Kidney (tissue), 14 donors: ENCODE results near the gene B4GALNT3. TPM values are rescaled to one million over a fixed set of nuclear protein-coding genes. Genes with fewer than 3 reads are reported as not detected.

ENCODE experiments used
- DNase-seq, 5 donors: peaks; one replicate each; pipeline ENCODE4 v3.0.0-alpha.2; 2013 to 2020
- FAIRE-seq: peaks from 2 replicates; lab custom pipeline; 2012; peaks lifted over from hg19 to GRCh38; lab: Jason Lieb, UNC
- H3K27ac ChIP-seq, 2 donors: one replicate each; pipeline ENCODE4 v1.7.0; 2013; ENCODE audit warnings: low read depth in 2 of 2, low read length in 2 of 2, inconsistent platforms in 1 of 2
- H3K27me3 ChIP-seq: one replicate; pipeline ENCODE4 v1.7.1; 2013; ENCODE audit warnings: low read length, inconsistent platforms; ENCODE audit not compliant: control insufficient read depth, insufficient read depth
- H3K36me3 ChIP-seq, 3 donors: one replicate each; pipeline versions ENCODE4 v1.7.0 to v1.7.1; 2013; ENCODE audit warnings: low read length in 3 of 3, control low read depth in 1 of 3, inconsistent platforms in 1 of 3; ENCODE audit not compliant: insufficient read depth in 3 of 3, control insufficient read depth in 2 of 3
- H3K4me1 ChIP-seq, 3 donors: one replicate each; pipeline versions ENCODE4 v1.7.0 to v1.7.1; 2013; ENCODE audit warnings: low read length in 3 of 3, inconsistent platforms in 1 of 3, low read depth in 1 of 3; ENCODE audit not compliant: control insufficient read depth in 2 of 3, insufficient read depth in 2 of 3
- H3K4me3 ChIP-seq, 3 donors: one replicate each; pipeline versions ENCODE4 v1.7.0 to v1.8.1; 2013; ENCODE audit warnings: low read length in 3 of 3, control low read depth in 1 of 3, inconsistent platforms in 1 of 3
- H3K9ac ChIP-seq, 3 donors: one replicate each; pipeline versions ENCODE4 v1.7.0 to v1.7.1; 2013; ENCODE audit warnings: low read length in 3 of 3, control low read depth in 1 of 3, inconsistent platforms in 1 of 3
- H3K9me3 ChIP-seq, 3 donors: one replicate each; pipeline versions ENCODE4 v1.7.0 to v1.7.1; 2013; ENCODE audit warnings: low read length in 3 of 3, control low read depth in 1 of 3, inconsistent platforms in 1 of 3; ENCODE audit not compliant: control insufficient read depth in 2 of 3, insufficient read depth in 1 of 3
- CTCF ChIP-seq: IDR thresholded peaks from 3 replicates; pipeline ENCODE4 v1.5.1; 2012; ENCODE audit warnings: mild to moderate bottlenecking, moderate library complexity, borderline replicate concordance; ENCODE audit not compliant: insufficient read depth; ENCODE audit errors: extremely low read depth
- intact Hi-C: fragments of 100-400 bp; cut with DNase I; formaldehyde crosslinking; loops from one replicate; pipeline ENCODE4 v1.11.1; 2022
- polyA plus RNA-seq: library from polyadenylated mRNA; stranded (reverse); fragments of 350-450 nt; fragmentation: Illumina TruSeq; extraction: RNeasy Lipid Tissue Mini Kit (QIAGEN cat#74804); gene quantifications from one replicate; pipeline ENCODE4 v1.2.3, GENCODE V29; 2014; ENCODE audit warnings: low read depth, low replicate concordance; ENCODE audit not compliant: insufficient read depth
- total RNA-seq: library from RNA; stranded (reverse); fragmentation: NEBNext Ultra II Directional; extraction: Animal tissue kit (Norgen Biotek cat#: 25700); gene quantifications from one replicate; pipeline ENCODE4 v1.2.1, GENCODE V29; 2021
- donor health status: control.
- donor health status: control.
- donor health status: control.
- donor health status: control.
- donor health status: control.
- donor health status: DM: yes; HTN: yes; CAD: no.
- donor health status: Normal renal cell carcinoma (clear cell type).

The B4GALNT3 gene
- total and polyA plus RNA-seq, 2 donors from 2014 or later: 11.3 to 12.5 TPM

DNA sequence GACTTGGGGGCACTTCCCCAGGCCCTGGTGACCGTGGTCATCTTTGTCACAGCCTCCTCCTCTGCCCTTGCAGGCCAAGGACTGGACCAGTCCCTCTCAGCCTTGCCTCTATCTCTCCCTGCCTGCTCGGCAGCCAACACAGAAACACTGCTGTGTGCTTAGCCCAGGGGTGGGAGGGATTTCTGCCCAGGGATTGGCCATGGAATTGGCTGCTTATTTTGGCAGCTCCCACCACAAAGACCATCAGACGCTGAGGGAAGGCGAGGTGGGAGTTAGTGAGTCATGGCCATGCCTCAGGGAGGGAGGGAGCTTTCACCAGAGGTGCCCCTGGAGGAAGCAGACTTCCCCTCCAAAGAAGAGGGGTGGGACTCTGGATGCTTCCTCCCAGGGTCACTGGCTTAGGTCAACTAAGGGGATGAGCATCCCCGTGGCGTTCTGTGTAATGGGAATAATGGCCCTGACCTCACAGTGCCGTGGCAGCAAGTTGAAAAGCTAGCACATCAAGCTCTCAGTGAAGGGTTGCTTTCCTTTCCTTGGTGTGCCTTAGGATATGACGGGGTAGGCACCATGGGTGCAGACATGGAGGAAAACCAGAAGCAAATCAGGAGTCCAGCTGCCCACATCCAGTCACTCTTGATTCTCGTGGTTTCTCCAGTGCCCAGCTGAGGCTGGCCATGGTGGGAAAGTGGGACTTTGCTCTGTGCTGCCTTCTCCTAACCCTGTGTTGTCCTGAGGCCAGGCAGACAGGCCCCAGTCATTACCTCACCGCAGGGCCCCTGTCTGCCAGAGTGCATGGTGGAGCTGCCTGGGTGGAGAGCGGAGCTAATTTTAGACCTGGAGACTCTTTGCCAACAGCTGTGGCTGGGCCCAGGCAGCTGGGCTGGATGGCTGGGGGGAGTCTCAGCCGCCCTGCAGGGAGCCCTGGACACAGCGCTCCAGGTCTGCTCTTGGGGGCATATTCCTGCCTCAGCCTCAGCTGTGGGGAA is 21.4 kb downstream of the B4GALNT3 start:
- TF ChIP-seq CTCF: no peak
- Histone ChIP-seq H3K27ac (no peak overlapping the region), H3K9me3 (no peaks in the 10 kb centered on the region), H3K4me3 (no peak overlapping the region), H3K36me3 (no peaks in the 10 kb centered on the region), H3K27me3 (no peaks in the 10 kb centered on the region), H3K9ac (no peak overlapping the region), H3K4me1 (no peaks in the 10 kb centered on the region)
- DNase-seq (peak in 3 of 5 donors; percentile 31 to 46 (median 45)), FAIRE-seq (no peak)
- intact Hi-C loops: no loop called here

DNA sequence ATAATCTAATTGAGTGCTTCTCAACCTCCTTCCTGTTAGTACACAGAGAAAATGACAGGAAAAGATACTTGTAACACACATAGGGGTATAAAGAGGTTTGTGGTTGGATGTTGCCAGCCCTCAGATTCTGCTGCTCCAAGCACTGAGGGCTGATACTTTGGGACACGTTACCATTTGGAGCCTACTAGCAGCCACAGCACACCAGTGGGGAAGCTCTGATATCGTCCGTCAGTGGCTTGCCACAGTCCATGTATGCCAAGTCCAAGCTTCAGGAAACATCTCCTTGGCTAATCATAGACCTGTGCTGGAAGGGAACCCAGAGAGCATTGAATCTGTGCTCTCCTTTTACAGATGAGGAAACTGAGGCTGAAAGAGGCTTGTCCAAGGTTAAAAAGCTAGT is 22.3 kb downstream of the B4GALNT3 start:
- FAIRE-seq (no peak), DNase-seq (peak in 1 of 5 donors; percentile 1)
- Histone ChIP-seq H3K9ac (no peak overlapping the region), H3K36me3 (no peaks in the 10 kb centered on the region), H3K9me3 (no peaks in the 10 kb centered on the region), H3K27ac (no peak overlapping the region), H3K4me3 (no peak overlapping the region), H3K27me3 (no peaks in the 10 kb centered on the region), H3K4me1 (no peaks in the 10 kb centered on the region)
- intact Hi-C loops: no loop called here
- TF ChIP-seq CTCF: no peak

GRCh38 chr12:484096-484495 is 24.4 kb downstream of the B4GALNT3 start:
- TF ChIP-seq CTCF: no peak
- no peak overlapping the region for H3K27ac ChIP-seq
- intact Hi-C loops: no loop called here
- H3K4me3 ChIP-seq: no peak overlapping the region
- H3K4me1 ChIP-seq: no peaks in the 10 kb centered on the region
- H3K9me3 ChIP-seq: no peaks in the 10 kb centered on the region
- FAIRE-seq (no peak), DNase-seq (peak in 1 of 5 donors; percentile 5)
- no peaks in the 10 kb centered on the region for H3K27me3 ChIP-seq
- H3K9ac ChIP-seq: no peak overlapping the region
- H3K36me3 ChIP-seq: no peaks in the 10 kb centered on the region
